Measurements from ENCODE around the gene UHRF2. TPM values are rescaled to one million over a fixed set of nuclear protein-coding genes. Genes with fewer than 3 reads are reported as not detected.

Gene UHRF2
- polyA plus RNA-seq, 3 donors: 58.6 to 77.6 (median 70.7) TPM

DNA sequence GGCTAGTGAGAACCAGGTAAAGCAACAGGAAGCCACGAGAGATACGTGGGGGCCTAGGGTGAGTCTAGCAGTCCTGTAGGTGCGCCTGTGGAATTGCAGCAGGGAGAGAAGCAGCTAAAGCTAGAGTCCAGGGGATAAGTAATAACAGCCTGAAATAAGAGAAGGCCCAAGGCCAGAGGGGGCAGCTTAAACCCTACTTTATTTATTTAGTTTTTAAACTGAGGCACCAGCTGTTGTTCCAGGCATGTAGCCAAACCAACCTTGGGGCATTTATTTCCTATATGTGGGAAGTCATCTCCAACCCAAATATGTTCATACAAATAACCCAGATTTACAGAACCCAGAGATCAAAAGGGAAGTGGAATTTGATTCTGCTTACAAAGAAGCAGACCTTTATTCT is 139.0 kb downstream of the UHRF2 start:
- DNase-seq: no peak

- DNase-seq: no peak
Measured at GRCh38 chr9:6552498-6553121, 139.6 kb downstream of the UHRF2 start.

DNA sequence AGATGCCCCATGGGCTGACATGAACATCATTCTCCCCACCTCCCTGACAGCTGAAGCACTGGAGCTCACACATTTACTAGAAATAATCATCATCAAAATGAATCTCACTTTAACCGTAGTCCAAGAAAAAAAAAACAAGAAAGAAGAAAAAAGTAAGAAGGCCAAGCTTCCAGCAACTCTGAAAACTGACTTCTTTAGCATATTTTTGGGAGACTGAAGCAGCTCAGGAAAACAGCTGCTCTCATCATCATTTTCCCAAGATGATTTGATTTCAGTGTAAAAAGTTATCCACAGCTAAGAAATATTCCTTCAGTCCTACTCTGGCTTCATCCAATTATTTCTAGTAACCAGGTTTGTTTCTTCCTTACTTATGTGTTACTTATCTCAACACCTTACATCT is 140.9 kb downstream of the UHRF2 start:
- DNase-seq: no peak

Other genes starting within 250 kb of the UHRF2 start
- gene IL33, start 197.4 kb upstream of the UHRF2 start, polyA plus RNA-seq (ENCODE audit: insufficient read length in 3 of 3): 1 to 10 TPM; 6.7 to 9.5 (median 8.4) TPM
- not detected for gene TPD52L3, start 84.8 kb upstream of the UHRF2 start, polyA plus RNA-seq (ENCODE audit: insufficient read length in 3 of 3)
- 10 to 100 TPM; 19.8 to 21.6 (median 21.0) TPM for gene GLDC, start 232.5 kb downstream of the UHRF2 start, polyA plus RNA-seq (ENCODE audit: insufficient read length in 3 of 3)